Lower leg skin (tissue), 4 donors: Measurements from ENCODE around the gene NEIL3. TPM values are rescaled to one million over a fixed set of nuclear protein-coding genes. Genes with fewer than 3 reads are reported as not detected.

Experiments used
- DNase-seq, 2 donors: peaks; one replicate each; pipeline ENCODE4 v3.0.0-alpha.2; 2019; ENCODE audit warnings: low spot score in 2 of 2
- H3K4me3 ChIP-seq: fragments of 200-600 bp; sonication (generic); 2 replicates; pipeline ENCODE4 v1.5.1; 2017; ENCODE audit warnings: mild to moderate bottlenecking, low read depth; ENCODE audit not compliant: poor library complexity, severe bottlenecking
- CTCF ChIP-seq, 3 donors: fragments of 450-650 bp; IDR thresholded peaks; one replicate each; pipeline ENCODE4 v1.5.1; 2016; ENCODE audit warnings: antibody characterized with exemption in 3 of 3, mild to moderate bottlenecking in 3 of 3, moderate library complexity in 2 of 3
- POLR2A ChIP-seq, 2 donors: fragments of 450-650 bp; IDR thresholded peaks; one replicate each; pipeline ENCODE4 v1.6.1; 2016 to 2017; ENCODE audit warnings: antibody characterized with exemption in 2 of 2, mild to moderate bottlenecking in 1 of 2, moderate library complexity in 1 of 2
- WGBS, 2 donors: methylation state at CpG; one replicate each; pipeline ENCODE4 v1.1.5; 2018; 5-methylcytosine and 5-hydroxymethylcytosine counted together
- intact Hi-C: fragments of 100-400 bp; cut with DNase I; formaldehyde crosslinking; loops from one replicate; pipeline ENCODE4 v1.15.0; 2023; ENCODE audit warnings: low total_unique reads
- total RNA-seq, 4 donors: library from RNA; depleted of rRNA; stranded (reverse); fragments of >200 nt; gene quantifications; one replicate each; pipeline ENCODE4 v1.1.0, GENCODE V29; 2016

NEIL3 gene
- total RNA-seq, 4 donors from 2014 or later, result 0.71 to 2.1 (median 1.9) TPM

DNA sequence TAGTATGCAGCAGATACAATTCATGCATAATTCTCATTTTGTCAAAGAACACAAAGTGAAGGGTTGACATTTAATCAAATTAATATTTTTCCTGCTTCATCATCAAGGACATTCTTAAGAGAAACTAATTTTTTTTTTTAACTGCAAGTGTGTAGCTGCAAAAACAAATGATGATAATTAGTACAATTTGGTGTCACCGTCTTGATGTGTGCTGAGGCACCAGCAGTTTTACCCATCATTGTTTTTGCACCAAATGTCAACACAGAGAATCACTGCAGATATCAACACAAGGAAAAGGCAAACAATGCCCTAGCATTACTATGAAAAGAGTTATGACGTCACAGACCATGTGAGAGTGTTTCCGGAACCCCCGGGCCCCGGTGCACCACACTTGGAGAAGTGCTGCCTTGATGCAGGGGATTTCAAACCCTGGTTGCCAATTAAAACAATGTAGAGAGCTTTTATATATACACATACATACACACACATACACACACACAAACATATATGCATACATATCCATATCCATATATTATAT is 76.7 kb downstream of the NEIL3 start:
- no peak overlapping the region for H3K4me3 ChIP-seq
- TF ChIP-seq POLR2A (IDR thresholded peaks at IDR 0.05), result no peak
- TF ChIP-seq CTCF (IDR thresholded peaks at IDR 0.05), result no peak
- intact Hi-C loops, result no loop called here
- DNase-seq, result no peak
- 54 to 64% methylated on average over 5 of the region's 5 CpGs for WGBS, 2 donors

DNA sequence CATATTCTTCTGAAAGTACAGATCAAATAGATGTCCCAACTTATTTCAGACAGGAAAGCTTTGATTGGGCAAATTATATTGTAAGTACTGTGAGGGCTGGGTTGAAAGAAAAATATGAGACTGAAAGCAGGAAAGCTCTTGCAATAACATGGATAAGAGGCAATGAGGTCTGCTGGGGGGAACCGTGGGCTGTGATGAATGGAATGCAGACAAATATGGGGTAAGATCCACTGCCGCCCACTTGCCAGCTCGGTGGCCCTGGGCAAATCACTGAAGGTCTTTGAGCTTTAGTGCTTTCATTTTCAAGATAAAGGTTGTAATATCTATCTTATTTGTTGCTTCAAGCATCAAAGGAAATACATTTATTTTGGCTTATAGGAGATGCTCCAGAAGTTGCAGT is 81.6 kb downstream of the NEIL3 start:
- no peak for DNase-seq
- no peak for TF ChIP-seq POLR2A (IDR thresholded peaks at IDR 0.05)
- WGBS, 2 donors, result 52 to 63% methylated on average over 3 of the region's 3 CpGs
- H3K4me3 ChIP-seq, result no peak overlapping the region
- intact Hi-C loops, result no loop called here

DNA sequence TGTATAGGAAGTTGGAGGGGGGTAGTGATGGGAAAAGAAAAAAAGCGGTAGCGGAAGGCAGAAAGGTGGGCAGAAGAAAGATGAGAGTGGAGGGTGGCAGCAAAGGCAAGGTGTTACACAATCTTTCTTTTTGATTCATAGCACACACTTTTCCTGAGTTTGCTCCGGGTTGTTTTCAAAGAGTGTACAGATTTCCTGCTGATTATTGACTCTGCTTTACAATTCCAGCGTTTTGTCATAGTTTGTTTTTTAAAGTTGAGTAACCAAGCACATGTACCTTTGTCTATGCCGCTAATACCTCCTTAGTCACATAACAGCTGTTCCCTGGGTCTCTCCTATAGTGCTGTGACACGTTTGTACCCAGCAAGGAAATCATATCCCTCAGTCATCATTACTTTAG is 82.3 kb downstream of the NEIL3 start:
- H3K4me3 ChIP-seq, result no peak overlapping the region
- TF ChIP-seq POLR2A (IDR thresholded peaks at IDR 0.05) (no peak), CTCF (IDR thresholded peaks at IDR 0.05) (no peak)
- WGBS, 2 donors, result 64 to 65% methylated on average over 6 of the region's 6 CpGs
- intact Hi-C loops, result no loop called here
- DNase-seq, result no peak

- WGBS, 2 donors, result 57 to 64% methylated on average over 8 of the region's 8 CpGs
- TF ChIP-seq CTCF (IDR thresholded peaks at IDR 0.05), result no peak
- no peak for TF ChIP-seq POLR2A (IDR thresholded peaks at IDR 0.05)
- H3K4me3 ChIP-seq, result no peak overlapping the region
- intact Hi-C loops, result no loop called here
- DNase-seq, result no peak
Measured at GRCh38 chr4:177393236-177393635, 83.6 kb downstream of the NEIL3 start.

GRCh38 chr4:177396352-177396751 is 86.7 kb downstream of the NEIL3 start:
- WGBS, 2 donors, result 84 to 89% methylated on average over 2 of the region's 2 CpGs
- intact Hi-C loops, result no loop called here
- no peak overlapping the region for H3K4me3 ChIP-seq
- TF ChIP-seq POLR2A (IDR thresholded peaks at IDR 0.05) (no peak), CTCF (IDR thresholded peaks at IDR 0.05) (no peak)
- DNase-seq, result no peak

DNA sequence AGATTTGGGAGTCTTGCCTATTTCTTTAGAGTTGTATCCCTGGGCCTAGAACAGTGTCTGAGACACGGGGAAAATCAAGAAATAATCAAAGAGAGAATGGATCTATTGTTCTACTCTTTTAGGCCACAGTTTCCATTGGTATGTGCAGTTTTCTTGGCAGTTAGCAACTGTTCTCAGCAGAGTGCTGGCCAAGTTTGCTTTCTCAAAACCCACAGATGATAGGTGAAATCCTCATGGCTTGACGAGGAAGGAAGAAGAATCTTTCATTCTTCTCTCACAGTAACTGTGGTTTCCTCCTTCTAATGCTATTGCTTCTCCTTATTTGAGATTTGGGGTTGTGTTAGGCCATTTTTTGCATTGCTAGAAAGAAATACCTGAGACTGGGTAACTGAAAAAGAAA is 90.4 kb downstream of the NEIL3 start:
- TF ChIP-seq POLR2A (IDR thresholded peaks at IDR 0.05), result no peak
- DNase-seq, result no peak
- 43 to 65% methylated on average over 2 of the region's 2 CpGs for WGBS, 2 donors
- intact Hi-C loops, result no loop called here
- H3K4me3 ChIP-seq, result no peak overlapping the region

GRCh38 chr4:177401658-177402273 is 92.1 kb downstream of the NEIL3 start:
- no peak for TF ChIP-seq CTCF (IDR thresholded peaks at IDR 0.05)
- no peak for TF ChIP-seq POLR2A (IDR thresholded peaks at IDR 0.05)

More at GRCh38 chr4:177401658-177402273, 92.1 kb downstream of the NEIL3 start:
- intact Hi-C loops, result no loop called here
- no peak overlapping the region for H3K4me3 ChIP-seq
- DNase-seq, result no peak
- WGBS, 2 donors, result 73 to 78% methylated on average over 5 of the region's 5 CpGs
